Lower leg skin (tissue), 3 donors: ENCODE results near the gene OPTC.

Source experiments
- CTCF ChIP-seq, 3 donors: fragments of 450-650 bp; IDR thresholded peaks; one replicate each; pipeline ENCODE4 v1.5.1; 2016; ENCODE audit warnings: antibody characterized with exemption in 3 of 3, mild to moderate bottlenecking in 3 of 3, moderate library complexity in 2 of 3
- POLR2A ChIP-seq, 2 donors: fragments of 450-650 bp; IDR thresholded peaks; one replicate each; pipeline ENCODE4 v1.6.1; 2016 to 2017; ENCODE audit warnings: antibody characterized with exemption in 2 of 2, mild to moderate bottlenecking in 1 of 2, moderate library complexity in 1 of 2

- no peak for TF ChIP-seq CTCF (IDR thresholded peaks at IDR 0.05)
- TF ChIP-seq POLR2A (IDR thresholded peaks at IDR 0.05): no peak
Measured at GRCh38 chr1:203476216-203476814, 17.6 kb upstream of the OPTC start.
